NCI-H2196 (cell line): ENCODE measurements around the gene PUS10.
"Not testable (repeated sequence)": the region's sequence is repeated elsewhere in the genome, so short reads cannot be mapped to it uniquely, and the experiment has no call there.

Experiments used
- DNase-seq: peaks from one replicate; lab custom pipeline; 2025; ENCODE audit not compliant: unreplicated experiment; lab: John Stamatoyannopoulos, UW

Gene PUS10

GRCh38 chr2:61012303-61012702, 5.8 kb downstream of the PUS10 start:
- not testable (repeated sequence) for DNase-seq

GRCh38 chr2:61011678-61012077, 6.4 kb downstream of the PUS10 start:
- DNase-seq: no peak

- DNase-seq: no peak
Observed at GRCh38 chr2:61009355-61009754, 8.7 kb downstream of the PUS10 start.

- no peak for DNase-seq
Observed at GRCh38 chr2:61006486-61007105, 11.5 kb downstream of the PUS10 start.

- no peak for DNase-seq
Observed at GRCh38 chr2:61005736-61006135, 12.3 kb downstream of the PUS10 start.

- DNase-seq: peak; percentile 38
Observed at GRCh38 chr2:60998628-60999545, 19.2 kb downstream of the PUS10 start.

GRCh38 chr2:60994131-60994530, 23.9 kb downstream of the PUS10 start:
- no peak for DNase-seq

- no peak for DNase-seq
Observed at GRCh38 chr2:60992985-60993392, 25.1 kb downstream of the PUS10 start.

GRCh38 chr2:60991644-60992043, 26.4 kb downstream of the PUS10 start:
- no peak for DNase-seq

GRCh38 chr2:60989259-60989658, 28.8 kb downstream of the PUS10 start:
- DNase-seq: no peak

GRCh38 chr2:60987656-60988055, 30.4 kb downstream of the PUS10 start:
- DNase-seq: not testable (repeated sequence)

- no peak for DNase-seq
Observed at GRCh38 chr2:60987041-60987440, 31.0 kb downstream of the PUS10 start.

GRCh38 chr2:60984720-60985119, 33.3 kb downstream of the PUS10 start:
- DNase-seq: no peak

- DNase-seq: not testable (repeated sequence)
Observed at GRCh38 chr2:60982066-60982465, 36.0 kb downstream of the PUS10 start.

- DNase-seq: no peak
Observed at GRCh38 chr2:60980071-60980815, 37.8 kb downstream of the PUS10 start.

GRCh38 chr2:60979231-60979630, 38.8 kb downstream of the PUS10 start:
- DNase-seq: no peak

GRCh38 chr2:60977562-60977895, 40.5 kb downstream of the PUS10 start:
- DNase-seq: no peak

GRCh38 chr2:60976875-60977561, 41.0 kb downstream of the PUS10 start:
- no peak for DNase-seq

- DNase-seq: no peak
Observed at GRCh38 chr2:60976256-60976850, 41.7 kb downstream of the PUS10 start.

- no peak for DNase-seq
Observed at GRCh38 chr2:60974652-60975051, 43.4 kb downstream of the PUS10 start.

GRCh38 chr2:60973705-60974104, 44.4 kb downstream of the PUS10 start:
- DNase-seq: no peak
